Measurements from ENCODE around the gene HS6ST2.

The HS6ST2 gene

GRCh38 chrX:132957211-132958090, 978 bp downstream of the HS6ST2 start:
- TF ChIP-seq TAF1 (IDR thresholded peaks at IDR 0.05; ENCODE audit: borderline replicate concordance, insufficient read depth, low read length) (no peak), SIN3A (IDR thresholded peaks at IDR 0.05; ENCODE audit: borderline replicate concordance, insufficient read depth, low read length) (no peak), POLR2AphosphoS5 (IDR thresholded peaks at IDR 0.05; ENCODE audit: low read depth, low read length) (no peak), FOXP2 (optimal IDR thresholded peaks at IDR 0.05; ENCODE audit: borderline replicate concordance, extremely low read depth, extremely low read length, insufficient read depth) (no peak)
- TF ChIP-seq, protein P1, sequence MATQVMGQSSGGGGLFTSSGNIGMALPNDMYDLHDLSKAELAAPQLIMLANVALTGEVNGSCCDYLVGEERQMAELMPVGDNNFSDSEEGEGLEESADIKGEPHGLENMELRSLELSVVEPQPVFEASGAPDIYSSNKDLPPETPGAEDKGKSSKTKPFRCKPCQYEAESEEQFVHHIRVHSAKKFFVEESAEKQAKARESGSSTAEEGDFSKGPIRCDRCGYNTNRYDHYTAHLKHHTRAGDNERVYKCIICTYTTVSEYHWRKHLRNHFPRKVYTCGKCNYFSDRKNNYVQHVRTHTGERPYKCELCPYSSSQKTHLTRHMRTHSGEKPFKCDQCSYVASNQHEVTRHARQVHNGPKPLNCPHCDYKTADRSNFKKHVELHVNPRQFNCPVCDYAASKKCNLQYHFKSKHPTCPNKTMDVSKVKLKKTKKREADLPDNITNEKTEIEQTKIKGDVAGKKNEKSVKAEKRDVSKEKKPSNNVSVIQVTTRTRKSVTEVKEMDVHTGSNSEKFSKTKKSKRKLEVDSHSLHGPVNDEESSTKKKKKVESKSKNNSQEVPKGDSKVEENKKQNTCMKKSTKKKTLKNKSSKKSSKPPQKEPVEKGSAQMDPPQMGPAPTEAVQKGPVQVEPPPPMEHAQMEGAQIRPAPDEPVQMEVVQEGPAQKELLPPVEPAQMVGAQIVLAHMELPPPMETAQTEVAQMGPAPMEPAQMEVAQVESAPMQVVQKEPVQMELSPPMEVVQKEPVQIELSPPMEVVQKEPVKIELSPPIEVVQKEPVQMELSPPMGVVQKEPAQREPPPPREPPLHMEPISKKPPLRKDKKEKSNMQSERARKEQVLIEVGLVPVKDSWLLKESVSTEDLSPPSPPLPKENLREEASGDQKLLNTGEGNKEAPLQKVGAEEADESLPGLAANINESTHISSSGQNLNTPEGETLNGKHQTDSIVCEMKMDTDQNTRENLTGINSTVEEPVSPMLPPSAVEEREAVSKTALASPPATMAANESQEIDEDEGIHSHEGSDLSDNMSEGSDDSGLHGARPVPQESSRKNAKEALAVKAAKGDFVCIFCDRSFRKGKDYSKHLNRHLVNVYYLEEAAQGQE (IDR thresholded peaks at IDR 0.05; ENCODE audit: insufficient read depth in 1 of 2, low read depth in 2 of 2, low read length in 2 of 2), result no peak

DNA sequence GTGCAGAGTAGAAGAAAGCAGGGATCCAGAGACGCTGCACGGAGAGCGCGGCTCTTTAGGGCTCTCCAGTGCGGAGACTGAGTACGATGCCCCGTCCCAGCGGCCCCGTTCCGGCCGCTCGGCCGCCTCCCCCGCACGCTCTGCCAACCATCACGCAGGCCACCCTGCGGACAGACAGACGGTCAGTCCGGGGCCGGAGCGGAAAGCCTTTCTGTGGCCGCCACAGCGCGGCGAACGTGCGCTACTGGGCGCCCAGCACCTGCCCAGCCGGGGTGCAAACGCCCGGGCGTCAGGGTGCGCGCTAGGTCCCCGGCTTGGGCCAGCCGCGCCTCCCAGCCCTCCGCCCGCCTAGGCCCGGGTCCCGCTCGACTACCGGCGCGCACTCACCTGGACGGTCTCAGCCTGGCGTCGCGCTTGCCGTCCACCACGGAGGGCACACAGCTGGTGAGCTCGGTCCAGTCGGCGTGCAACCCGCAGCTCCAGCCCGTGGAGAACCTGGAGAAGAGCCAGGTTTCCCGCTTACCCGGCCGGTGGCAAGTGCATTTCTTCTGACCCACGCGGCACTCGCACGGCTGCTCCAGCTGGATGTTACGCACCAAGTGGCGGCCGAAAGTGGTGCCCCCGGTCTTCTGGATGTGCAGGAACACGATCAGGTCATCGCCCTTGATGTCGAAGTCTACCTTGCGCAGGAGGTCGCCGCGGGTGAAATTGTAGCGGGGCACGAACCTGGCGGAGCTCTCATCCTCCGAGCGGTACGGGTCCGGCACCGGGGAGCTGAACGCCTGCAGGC, 1.8 kb downstream of the HS6ST2 start:
- TF ChIP-seq, protein P1 (IDR thresholded peaks at IDR 0.05; ENCODE audit: insufficient read depth in 1 of 2, low read depth in 2 of 2, low read length in 2 of 2), result no peak
- TF ChIP-seq FOXP2 (optimal IDR thresholded peaks at IDR 0.05; ENCODE audit: borderline replicate concordance, extremely low read depth, extremely low read length, insufficient read depth), result no peak

DNA sequence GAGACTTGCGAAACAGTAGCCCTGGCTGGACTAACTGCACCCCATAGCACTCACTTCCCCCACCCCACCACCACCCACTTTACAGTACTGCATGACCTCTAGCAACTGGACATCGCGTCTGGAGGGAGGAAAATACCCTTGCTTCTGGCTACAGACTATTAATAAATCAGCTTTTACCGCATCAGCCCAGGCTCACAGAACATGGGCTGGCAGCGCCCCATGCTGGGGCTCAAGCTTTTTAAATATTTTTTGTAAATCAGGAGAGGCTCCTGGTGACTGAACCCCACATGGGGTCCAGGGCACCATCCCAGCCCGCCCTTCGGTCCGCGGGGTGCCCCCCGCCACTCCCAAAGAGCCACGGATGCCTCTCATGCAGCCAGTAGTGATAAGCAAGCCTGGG, 2.7 kb downstream of the HS6ST2 start:
- TF ChIP-seq, protein P1 (IDR thresholded peaks at IDR 0.05; ENCODE audit: insufficient read depth in 1 of 2, low read depth in 2 of 2, low read length in 2 of 2), result no peak
- TF ChIP-seq TAF1 (IDR thresholded peaks at IDR 0.05; ENCODE audit: borderline replicate concordance, insufficient read depth, low read length) (no peak), FOXP2 (optimal IDR thresholded peaks at IDR 0.05; ENCODE audit: borderline replicate concordance, extremely low read depth, extremely low read length, insufficient read depth) (no peak), POLR2AphosphoS5 (IDR thresholded peaks at IDR 0.05; ENCODE audit: low read depth, low read length) (no peak), SIN3A (IDR thresholded peaks at IDR 0.05; ENCODE audit: borderline replicate concordance, insufficient read depth, low read length) (no peak)

DNA sequence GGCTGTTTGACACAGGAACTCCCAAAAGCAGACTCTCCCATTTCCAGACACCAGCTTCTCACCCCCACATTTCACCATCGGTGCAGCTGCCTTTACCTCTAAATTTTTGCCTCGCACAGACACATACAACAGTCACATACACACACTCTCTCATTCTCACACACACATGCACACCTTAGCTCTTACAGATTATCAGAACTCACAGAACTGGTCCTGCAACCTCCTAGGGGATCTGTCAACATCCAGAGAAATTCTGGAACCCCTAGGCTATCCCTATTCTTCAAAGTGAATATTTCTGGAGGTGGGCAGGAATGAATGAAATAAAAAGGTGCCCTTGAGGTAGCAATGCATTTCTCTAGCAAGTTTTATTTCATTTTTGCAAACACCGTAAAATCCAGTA, 4.1 kb downstream of the HS6ST2 start:
- TF ChIP-seq TAF1 (IDR thresholded peaks at IDR 0.05; ENCODE audit: borderline replicate concordance, insufficient read depth, low read length) (no peak), POLR2AphosphoS5 (IDR thresholded peaks at IDR 0.05; ENCODE audit: low read depth, low read length) (no peak), SIN3A (IDR thresholded peaks at IDR 0.05; ENCODE audit: borderline replicate concordance, insufficient read depth, low read length) (no peak), FOXP2 (optimal IDR thresholded peaks at IDR 0.05; ENCODE audit: borderline replicate concordance, extremely low read depth, extremely low read length, insufficient read depth) (no peak)
- TF ChIP-seq, protein P1 (IDR thresholded peaks at IDR 0.05; ENCODE audit: insufficient read depth in 1 of 2, low read depth in 2 of 2, low read length in 2 of 2), result no peak

Measured in PFSK-1 (cell line).